Measurements from ENCODE around the gene HUNK.
"Not testable (repeated sequence)": the region's sequence is repeated elsewhere in the genome, so short reads cannot be mapped to it uniquely, and the experiment has no call there.

The HUNK gene

DNA sequence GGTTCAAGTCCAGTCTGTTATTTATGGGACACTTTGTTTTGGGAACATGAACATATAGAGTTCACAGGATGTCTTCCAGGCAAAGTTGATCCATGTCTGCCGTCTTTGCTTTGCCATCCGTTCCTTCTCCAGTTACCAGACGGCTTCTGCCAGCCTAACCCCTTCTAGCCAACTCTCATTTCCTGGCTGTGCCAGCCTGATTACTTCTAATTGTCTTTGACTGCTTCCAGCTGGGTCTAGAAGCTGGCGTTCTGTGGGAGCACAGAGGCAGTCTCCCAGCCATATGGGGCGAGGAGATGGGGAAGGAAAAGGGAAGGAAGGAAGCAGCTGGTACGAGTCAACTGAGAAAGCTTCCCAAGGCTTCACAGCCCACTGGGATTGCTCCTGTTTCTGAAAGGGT, 3.1 kb upstream of the HUNK start:
- DNase-seq (ENCODE audit: low read depth, low spot score) = no peak
- H3K27ac ChIP-seq = no peak overlapping the region

DNA sequence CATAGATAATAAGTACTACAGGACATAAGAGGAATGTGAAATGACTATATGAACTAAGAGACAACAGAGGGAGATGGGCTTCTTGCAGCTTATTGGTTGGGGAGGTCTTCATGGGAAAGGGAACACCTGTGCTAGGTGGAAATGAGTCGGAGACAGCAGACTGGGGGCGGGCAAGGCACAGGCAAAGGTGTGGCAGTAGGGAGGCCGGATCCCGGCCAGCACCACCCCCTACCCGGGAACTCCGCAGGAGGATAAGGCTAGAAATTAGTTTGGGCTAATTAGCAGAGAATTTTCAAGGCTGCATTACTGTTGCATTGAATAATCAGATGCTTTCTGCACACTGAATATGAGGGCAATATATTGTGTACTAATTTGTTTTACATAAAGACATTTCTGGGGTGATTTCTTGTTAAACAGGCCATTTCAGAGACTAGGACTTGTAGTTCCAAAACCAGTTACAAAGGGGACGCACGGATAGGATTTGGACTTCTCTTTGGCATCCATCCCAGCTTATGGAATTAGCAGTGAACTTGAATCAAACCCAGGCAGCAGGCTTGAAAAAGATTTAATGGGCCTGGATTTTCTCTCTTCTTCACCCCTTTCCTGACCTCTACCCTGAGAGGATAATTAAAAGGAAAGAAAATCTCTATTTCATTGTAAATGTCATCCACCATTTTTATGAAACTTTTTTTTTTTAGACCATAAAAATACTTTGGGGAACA, 2.2 kb upstream of the HUNK start:
- H3K27ac ChIP-seq = no peak overlapping the region
- no peak for DNase-seq (ENCODE audit: low read depth, low spot score)

DNA sequence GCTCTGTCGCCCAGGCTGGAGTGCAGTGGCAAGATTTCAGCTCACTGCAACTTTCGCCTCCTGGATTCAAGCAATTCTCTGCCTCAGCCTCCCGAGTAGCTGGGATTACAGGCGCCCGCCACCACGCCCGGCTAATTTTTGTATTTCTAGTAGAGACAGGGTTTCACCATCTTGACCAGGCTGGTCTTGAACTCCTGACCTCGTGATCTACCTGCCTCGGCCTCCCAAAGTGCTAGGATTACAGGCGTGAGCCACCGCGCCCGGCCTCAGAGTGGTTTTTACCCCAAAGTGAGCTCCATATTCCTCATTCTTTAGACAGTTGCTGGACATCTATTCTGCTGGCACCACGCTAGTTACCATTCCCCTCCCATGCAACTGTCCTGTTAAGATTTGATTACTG, 1.4 kb upstream of the HUNK start:
- not testable (repeated sequence) for DNase-seq (ENCODE audit: low read depth, low spot score); H3K27ac ChIP-seq

DNA sequence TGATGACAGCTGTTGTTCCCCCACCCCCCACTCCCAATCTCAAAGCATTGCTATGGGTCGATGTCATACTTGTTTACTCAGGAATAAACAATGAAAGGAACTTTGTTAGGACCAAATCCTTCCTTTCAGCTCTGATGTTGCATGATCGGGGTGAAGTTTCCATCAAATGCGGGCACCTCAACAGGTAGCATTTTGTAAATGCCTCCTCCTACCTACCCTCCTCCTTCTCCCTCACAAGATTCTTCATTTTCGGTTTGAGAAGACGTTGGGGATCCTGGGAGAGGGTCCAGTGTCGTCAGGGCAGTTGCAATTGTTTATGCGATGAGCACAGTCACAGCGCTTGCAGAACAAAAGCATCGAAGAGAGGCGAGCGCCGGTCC, 758 bp upstream of the HUNK start:
- no peak for DNase-seq (ENCODE audit: low read depth, low spot score)
- H3K27ac ChIP-seq = no peak overlapping the region

DNA sequence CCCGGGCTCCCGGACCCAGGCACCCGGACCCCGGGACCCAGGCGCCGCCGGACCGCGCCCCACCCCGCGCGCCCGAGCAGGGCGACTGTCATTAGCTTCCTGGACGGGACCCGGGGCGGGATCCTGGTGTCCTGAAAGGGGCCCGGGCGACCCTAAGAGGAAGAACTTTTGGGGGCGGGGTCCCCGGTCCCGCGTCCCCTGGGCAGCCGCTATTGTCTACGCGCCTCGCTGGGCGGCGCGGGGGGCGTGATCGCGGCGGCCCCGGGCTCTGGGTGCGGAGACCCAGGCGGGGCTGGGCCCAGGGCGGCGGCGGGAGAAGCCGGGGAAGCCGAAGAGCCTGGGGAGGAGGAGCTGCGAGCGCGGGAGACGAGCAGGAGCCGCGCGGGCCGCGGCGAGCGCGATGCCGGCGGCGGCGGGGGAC, 465 bp downstream of the HUNK start:
- DNase-seq (ENCODE audit: low read depth, low spot score) = no peak
- no peak overlapping the region for H3K27ac ChIP-seq

DNA sequence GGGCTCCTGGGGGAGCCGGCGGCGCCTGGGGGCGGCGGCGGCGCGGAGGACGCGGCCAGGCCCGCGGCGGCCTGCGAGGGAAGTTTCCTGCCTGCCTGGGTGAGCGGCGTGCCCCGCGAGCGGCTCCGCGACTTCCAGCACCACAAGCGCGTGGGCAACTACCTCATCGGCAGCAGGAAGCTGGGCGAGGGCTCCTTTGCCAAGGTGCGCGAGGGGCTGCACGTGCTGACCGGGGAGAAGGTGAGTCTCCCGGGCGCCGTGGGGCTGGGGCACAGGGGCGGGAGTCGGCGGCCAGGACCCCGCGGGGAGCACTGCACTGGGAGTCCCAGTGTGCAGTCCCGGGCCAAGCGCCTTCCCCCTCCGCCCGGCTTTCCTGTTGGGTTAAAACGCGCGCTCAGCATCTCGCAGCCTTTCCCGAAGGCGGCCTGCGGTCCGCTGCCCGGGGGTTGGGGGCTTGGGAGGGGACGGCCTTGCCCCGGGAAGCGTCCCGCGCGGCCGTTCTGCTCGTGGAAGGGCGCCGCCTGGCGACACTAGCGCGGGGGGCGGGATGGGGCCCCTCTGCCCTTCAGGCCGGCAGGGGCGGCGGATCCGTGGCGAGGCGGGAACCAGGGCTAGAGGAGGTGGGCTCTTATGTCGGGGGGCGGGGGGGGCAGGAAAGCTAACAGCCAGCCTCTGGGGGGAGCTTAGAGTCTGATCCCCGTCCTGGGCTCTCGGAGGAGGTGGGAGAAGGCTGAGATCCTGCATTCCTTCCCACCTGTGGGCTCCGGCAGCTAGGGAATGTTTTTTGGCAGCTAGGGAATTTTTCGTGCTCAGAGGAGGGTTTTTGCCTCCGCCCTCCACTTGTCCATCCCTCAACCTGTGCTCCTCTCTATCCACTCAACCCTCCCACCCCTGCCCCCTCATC, 1.1 kb downstream of the HUNK start:
- no peak for DNase-seq (ENCODE audit: low read depth, low spot score)
- no peak overlapping the region for H3K27ac ChIP-seq

DNA sequence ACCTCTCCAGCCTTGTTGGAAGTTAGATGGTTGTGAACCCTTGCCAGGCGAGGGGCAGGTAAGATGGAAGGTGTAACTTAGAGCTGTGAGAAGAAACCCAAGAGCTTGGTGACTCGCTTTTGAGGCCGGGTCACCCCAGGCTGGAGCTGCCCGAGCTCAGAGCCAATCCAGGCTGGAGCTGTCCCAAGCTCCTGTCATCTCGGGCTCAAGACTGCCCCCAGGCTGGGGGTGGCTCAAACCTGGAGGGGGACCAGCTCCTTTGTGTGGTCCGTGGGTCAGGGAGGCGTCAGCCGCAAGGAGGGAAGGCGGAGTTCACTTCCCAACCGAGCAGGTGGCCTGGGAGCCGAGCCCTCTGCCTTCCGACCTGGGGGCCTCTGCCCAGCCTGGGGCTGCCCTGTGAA, 2.0 kb downstream of the HUNK start:
- no peak overlapping the region for H3K27ac ChIP-seq
- no peak for DNase-seq (ENCODE audit: low read depth, low spot score)

DNA sequence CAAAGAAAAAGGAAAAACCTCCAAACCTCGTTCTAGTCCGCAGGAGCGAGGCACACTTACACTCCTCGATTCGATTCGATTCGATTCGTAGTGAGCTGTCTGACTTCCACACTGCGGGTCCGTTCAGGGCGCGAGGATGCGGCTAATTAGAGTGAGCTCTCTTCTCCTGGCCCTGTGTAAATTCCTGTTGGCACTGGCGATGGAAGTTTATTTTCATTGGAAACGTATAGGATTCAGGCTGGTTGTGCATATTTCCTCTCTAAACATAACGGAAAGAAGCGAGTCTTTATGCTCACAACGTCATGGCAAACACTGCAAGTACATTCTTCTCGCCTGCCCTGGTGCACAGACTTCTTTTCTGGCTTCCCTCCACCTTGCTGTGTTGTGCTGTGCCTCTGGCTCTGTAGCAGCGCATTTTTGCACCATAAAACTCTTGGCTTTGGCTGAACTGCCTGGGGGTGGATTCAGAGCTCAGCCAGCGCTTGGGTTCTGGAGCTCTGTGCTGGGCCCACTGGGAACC, 2.7 kb downstream of the HUNK start:
- no peak overlapping the region for H3K27ac ChIP-seq

DNA sequence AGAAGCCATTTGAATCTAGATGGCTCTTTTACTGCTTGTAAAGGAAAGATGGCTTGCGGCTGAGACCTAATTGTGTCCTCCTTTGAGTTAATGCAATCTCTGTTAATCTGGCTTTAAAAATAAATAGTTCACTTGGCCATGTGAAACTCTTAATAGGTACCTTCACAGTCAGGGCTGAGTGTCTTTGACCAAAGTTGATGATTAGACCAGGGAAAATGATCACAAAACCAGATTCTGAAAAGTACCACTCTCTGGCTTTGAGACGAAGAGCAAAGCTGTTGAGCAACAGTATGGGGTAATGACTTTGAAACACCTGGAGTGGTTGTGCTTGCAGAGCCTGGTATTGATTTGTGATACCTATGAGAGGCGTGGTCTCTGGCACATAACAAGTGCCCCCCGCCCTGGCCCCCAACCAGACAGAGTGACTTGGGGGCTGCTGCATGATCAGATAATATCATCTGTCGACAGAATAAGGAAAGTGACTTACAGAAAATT, 4.7 kb downstream of the HUNK start:
- no peak overlapping the region for H3K27ac ChIP-seq
- DNase-seq (ENCODE audit: low read depth, low spot score) = no peak

More for the DNA sequence above, 2.7 kb downstream of the HUNK start:
- no peak for DNase-seq (ENCODE audit: low read depth, low spot score)

DNA sequence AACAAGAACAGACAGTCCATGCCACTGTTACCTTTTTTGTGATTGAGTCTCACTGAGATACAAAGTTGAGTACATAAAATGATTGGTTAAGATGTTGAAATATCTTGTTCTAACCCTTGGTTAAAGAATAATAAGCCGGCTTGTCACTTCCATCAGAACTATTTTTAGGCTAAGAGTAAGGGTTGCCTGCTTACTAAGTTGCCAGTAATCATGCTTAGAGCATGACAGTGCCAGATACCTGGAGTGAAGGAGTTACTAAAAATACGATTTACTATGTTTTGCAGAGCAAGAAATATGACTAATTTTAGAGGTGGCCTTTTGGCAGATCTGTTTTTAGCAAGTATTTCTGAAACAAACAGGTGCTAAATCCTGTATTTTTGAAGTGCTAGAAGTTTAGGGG, 6.0 kb downstream of the HUNK start:
- H3K27ac ChIP-seq = no peak overlapping the region
- DNase-seq (ENCODE audit: low read depth, low spot score) = no peak

DNA sequence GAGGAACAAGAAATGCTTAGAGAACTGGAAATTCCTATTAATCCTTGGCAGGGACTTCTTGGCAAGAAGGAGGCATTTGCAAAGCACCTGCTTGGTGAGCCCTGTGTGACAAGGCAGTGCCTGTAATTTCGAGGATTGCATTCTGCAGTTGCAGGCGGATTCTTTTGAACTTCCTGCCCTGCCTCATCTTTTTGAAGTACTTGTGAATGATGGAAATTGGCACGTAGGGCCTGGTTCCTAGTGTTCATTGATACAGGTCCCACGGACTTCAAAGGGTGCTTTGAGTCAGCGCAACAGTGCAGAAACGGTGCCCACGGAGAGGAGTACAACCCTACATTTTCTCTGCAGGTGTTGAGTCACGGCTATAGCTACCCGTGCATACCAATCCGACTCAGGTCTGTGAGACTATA, 6.4 kb downstream of the HUNK start:
- DNase-seq (ENCODE audit: low read depth, low spot score) = no peak
- no peak overlapping the region for H3K27ac ChIP-seq

DNA sequence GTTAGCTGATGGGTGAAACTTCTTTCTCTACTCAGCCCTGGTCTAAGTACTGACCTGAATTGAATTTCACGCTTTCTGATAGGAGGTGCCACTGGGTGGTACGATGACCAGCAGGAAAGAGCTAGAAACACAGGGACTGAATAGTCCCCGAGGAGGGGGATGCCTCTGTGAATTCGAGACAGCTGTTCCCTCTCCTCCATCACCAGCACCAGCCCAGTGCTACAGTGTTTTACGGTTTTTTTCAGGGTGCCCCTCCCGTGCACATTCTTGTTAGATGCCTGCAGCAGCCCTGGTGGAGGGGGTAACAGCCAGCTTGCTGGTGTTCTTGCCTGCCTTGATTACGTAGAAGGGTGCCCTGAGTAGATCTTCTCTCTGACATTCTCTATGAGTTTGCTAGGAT, 7.1 kb downstream of the HUNK start:
- no peak for DNase-seq (ENCODE audit: low read depth, low spot score)
- H3K27ac ChIP-seq = no peak overlapping the region

DNA sequence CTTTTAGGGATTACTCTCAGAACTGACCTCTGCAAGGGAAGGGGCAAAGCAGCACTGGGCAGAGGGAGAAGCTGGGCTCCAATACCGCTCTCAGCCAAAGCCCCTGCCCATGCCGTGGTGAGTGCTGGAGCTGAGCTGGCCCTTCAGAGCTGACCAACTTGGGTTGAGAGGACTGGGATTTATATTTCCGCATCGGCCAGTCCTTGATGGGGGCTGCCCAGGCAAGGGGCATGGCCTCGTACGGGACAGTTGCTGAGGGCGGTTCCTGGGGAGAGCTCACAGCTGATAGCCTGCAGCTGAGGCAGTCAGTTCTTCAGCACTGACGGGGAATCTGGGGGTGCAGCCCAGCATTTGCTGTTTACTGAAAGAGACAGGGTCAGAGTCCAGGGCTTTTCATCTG, 8.0 kb downstream of the HUNK start:
- no peak overlapping the region for H3K27ac ChIP-seq
- DNase-seq (ENCODE audit: low read depth, low spot score) = no peak

DNA sequence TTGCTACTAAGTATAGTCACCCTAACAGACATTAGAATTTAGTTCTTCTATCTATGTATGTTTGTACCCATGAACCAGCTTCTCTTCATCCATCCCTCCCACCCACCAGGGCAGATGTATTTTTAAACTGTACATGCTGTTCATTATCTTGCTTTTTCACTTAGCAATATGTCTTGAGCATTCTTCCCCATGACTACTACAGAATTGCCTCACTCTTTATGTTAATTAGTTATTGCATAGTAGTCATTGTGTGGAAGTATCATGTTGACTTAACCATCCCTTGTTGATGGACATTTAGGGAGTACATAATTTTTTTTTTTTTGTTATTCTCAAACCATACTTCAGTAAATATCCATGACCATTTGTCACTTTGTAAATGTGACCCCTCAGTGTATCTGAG, 9.9 kb downstream of the HUNK start:
- H3K27ac ChIP-seq = no peak overlapping the region
- DNase-seq (ENCODE audit: low read depth, low spot score) = no peak

DNA sequence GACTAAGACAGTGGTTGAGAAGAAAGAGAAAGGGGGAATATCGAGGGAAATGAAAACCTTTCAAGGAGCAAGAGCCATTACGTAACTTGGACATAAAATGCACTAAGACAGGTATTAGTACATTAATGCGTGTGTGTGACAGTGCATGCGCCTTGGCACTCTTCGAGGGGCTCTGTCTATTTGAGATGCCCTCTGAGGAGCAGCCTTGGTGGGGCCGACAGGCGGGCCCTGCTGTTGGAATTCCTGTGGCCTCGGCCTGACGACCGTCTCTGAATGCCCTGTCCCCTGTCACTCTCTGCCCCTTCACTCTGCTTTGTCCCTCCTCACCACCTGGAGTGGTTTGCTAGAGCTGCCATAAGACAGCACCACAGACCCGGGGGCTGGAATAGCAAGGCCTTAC, 12.3 kb downstream of the HUNK start:
- no peak overlapping the region for H3K27ac ChIP-seq
- DNase-seq (ENCODE audit: low read depth, low spot score) = no peak

DNA sequence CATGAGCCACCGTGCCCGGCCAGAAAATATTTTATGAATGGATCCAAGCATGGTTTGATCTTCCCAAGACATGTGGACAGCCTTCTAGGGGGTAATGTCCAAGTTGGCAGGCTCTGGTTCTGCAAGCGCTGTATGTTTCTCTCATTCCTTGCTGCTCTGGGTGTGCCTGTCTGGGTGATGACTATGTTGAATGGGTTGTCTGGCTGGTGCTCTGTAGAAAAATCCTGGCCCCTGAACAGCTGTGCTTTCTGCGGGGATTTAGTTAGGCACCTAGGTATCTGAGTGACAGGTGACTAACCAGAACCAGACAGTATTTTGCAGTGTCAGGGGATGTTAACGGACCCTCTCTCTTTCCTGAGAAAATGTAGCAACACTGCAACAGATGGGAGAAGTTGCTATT, 14.1 kb downstream of the HUNK start:
- no peak overlapping the region for H3K27ac ChIP-seq
- DNase-seq (ENCODE audit: low read depth, low spot score) = no peak

DNA sequence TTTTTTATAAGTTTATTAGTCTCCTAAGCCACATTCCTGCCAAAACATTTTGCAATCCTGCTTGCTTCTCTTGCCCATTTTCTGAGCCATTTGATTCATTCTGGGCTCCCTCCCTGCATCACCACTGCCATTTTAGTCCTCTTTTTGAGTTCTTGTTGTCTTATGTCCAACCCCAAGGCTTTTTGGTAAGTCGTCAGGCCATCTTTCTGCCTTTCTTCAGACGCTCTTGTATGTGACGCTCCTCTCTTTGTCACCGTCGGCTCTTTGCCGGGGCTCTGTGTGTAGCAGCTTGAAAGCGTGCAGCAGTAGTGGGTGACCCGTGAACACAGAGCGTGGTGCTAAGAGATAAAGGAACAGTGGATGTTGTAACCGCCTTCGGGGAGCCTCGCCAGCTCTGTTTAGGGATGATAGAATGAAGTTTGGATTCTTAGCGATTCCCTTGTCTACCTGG, 14.6 kb downstream of the HUNK start:
- no peak for DNase-seq (ENCODE audit: low read depth, low spot score)

DNA sequence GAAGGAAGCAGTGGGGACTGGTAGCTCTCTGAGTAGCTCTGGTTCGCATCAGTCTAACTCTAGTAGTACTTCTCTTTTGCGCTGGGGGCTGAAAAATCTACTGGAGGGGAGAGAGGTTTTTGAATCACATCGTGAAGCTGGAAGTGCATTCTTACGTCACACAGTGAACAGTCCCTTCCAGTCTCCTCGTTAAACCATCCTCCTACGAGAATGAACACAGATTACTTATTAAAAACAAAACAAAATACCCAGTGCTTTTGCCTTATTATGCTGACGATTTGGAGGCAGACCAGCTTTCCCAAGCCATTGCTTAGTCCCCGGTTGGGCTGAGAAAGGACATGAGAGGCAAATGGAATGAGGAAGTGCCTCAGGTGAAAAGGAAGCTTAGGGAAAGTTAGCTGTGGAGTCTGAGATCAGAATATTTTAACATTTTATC, 16.1 kb downstream of the HUNK start:
- no peak overlapping the region for H3K27ac ChIP-seq
- DNase-seq (ENCODE audit: low read depth, low spot score) = no peak

More for the DNA sequence above, 14.6 kb downstream of the HUNK start:
- no peak overlapping the region for H3K27ac ChIP-seq

DNA sequence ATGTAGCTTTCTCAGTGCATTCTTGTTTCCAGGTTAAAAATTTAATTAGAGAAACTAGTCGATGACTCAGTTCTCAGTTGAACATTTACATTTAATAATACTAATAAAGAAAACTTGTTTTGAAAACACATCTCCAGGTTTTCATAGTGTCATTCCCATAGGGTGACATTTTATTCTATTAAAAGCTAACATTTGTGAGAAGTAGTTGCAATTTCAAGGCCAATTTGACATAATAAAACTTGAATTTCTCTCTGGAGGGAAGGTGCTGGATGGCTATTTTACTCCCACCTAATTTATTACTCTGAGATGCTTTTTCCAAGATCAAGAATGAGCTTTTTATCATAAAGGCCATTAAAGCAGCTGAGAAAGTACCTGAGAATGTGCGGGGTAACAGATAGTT, 16.6 kb downstream of the HUNK start:
- no peak for DNase-seq (ENCODE audit: low read depth, low spot score)
- no peak overlapping the region for H3K27ac ChIP-seq

DNA sequence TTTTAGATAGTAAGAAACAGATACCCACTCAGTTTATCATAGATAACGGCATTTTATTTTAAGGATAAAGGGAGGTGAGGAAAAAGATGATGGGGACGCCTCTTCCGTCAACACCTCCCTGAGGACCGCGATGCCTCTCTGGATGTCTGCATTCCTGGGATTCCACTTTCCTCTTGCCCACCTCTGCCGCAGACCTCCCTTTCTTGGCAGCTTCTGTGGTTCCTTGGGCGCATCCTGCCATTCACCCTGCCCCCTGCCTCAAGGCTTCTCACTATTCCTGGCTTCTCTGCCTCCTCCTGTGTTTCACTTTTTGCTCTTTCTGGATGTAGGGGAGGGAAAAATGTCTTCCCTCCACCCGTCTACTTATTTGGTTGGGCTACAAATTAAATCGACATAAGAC, 19.9 kb downstream of the HUNK start:
- DNase-seq (ENCODE audit: low read depth, low spot score) = no peak
- no peak overlapping the region for H3K27ac ChIP-seq

DNA sequence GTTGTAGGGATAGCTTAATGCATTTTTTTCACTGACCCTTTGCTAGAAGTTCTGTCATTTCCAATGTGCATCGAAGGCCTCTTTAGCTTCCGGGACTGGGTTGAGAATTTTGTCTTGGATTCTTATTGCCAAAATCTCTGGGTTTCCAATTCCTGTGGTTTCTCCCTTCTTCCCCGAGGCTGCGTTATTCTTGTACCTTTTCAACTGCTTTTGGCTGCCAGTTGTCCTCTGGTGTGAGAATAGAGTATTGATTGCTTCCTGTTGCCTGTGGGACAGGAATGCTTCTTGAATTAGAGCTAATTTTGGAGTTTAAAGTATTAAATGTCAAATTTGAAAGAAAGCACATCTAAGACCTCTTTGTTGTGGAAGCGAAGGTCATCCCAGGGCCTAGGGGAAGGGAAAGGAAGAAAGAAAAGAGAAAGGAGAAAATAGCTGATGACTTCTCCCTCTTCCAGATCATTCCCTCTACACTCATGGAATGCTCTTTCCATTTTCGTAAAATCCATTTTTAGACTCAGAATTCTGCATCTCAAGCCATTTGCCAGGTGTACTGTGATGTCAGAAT, 21.1 kb downstream of the HUNK start:
- DNase-seq (ENCODE audit: low read depth, low spot score) = no peak
- no peak overlapping the region for H3K27ac ChIP-seq

All from epithelial cell of prostate (primary cell).